Hepatocyte (in vitro differentiated cells): ENCODE measurements around the gene ESRRG. TPM values are rescaled to one million over a fixed set of nuclear protein-coding genes. Genes with fewer than 3 reads are reported as not detected.

Experiments
- DNase-seq: peaks from one replicate; pipeline ENCODE4 v3.0.0-alpha.2; 2016; ENCODE audit warnings: low spot score
- H2AFZ ChIP-seq: fragments of 200-600 bp; sonication (generic); 2 replicates; pipeline ENCODE4 v1.6.0; 2016; ENCODE audit warnings: antibody characterized with exemption, mild to moderate bottlenecking
- H3K27ac ChIP-seq: fragments of 200-600 bp; sonication (generic); 2 replicates; pipeline ENCODE4 v1.5.1; 2016; ENCODE audit warnings: mild to moderate bottlenecking
- H3K27me3 ChIP-seq: fragments of 200-600 bp; sonication (generic); 2 replicates; pipeline ENCODE4 v1.6.1; 2016
- H3K36me3 ChIP-seq: fragments of 200-600 bp; sonication (generic); replicated peaks from 2 replicates; pipeline ENCODE4 v1.5.1; 2016; ENCODE audit warnings: low read depth; ENCODE audit not compliant: insufficient read depth
- H3K4me1 ChIP-seq: fragments of 200-600 bp; sonication (generic); 2 replicates; pipeline ENCODE4 v1.5.1; 2016; ENCODE audit warnings: mild to moderate bottlenecking, moderate library complexity; ENCODE audit not compliant: insufficient read depth
- H3K4me2 ChIP-seq: fragments of 200-600 bp; sonication (generic); 2 replicates; pipeline ENCODE4 v1.6.0; 2016
- H3K4me3 ChIP-seq: fragments of 200-600 bp; sonication (generic); 2 replicates; pipeline ENCODE4 v1.5.1; 2016; ENCODE audit warnings: mild to moderate bottlenecking
- H3K79me2 ChIP-seq: fragments of 200-600 bp; sonication (generic); 2 replicates; pipeline ENCODE4 v1.6.0; 2017; ENCODE audit warnings: mild to moderate bottlenecking
- H3K9me2 ChIP-seq: fragments of 200-600 bp; sonication (generic); replicated peaks from 2 replicates; pipeline ENCODE4 v1.6.0; 2017; ENCODE audit warnings: mild to moderate bottlenecking; ENCODE audit not compliant: insufficient read depth
- H3K9me3 ChIP-seq: fragments of 200-600 bp; sonication (generic); 2 replicates; pipeline ENCODE4 v1.5.1; 2016; ENCODE audit warnings: low read depth, mild to moderate bottlenecking
- H4K20me1 ChIP-seq: fragments of 200-600 bp; sonication (generic); 2 replicates; pipeline ENCODE4 v1.6.0; 2016; ENCODE audit warnings: mild to moderate bottlenecking; ENCODE audit not compliant: insufficient read depth, poor library complexity, severe bottlenecking
- CTCF ChIP-seq: fragments of 200-600 bp; sonication (generic); IDR thresholded peaks from 2 replicates; pipeline ENCODE4 v1.5.1; 2016; ENCODE audit warnings: antibody characterized with exemption, mild to moderate bottlenecking; ENCODE audit not compliant: poor library complexity
- EZH2 ChIP-seq: fragments of 200-600 bp; sonication (generic); IDR thresholded peaks from 2 replicates; pipeline ENCODE4 v1.6.1; 2016; ENCODE audit warnings: antibody characterized with exemption, mild to moderate bottlenecking, borderline replicate concordance
- EZH2phosphoT487 ChIP-seq: fragments of 200-600 bp; sonication (generic); IDR thresholded peaks from one replicate; pipeline ENCODE4 v1.6.1; 2018; ENCODE audit warnings: antibody characterized with exemption, mild to moderate bottlenecking, low read depth, moderate library complexity; ENCODE audit not compliant: unreplicated experiment, severe bottlenecking
- WGBS: methylation state at CpG from one replicate; pipeline ENCODE4 v1.1.6; 2016; ENCODE audit warnings: low lambda C conversion rate; ENCODE audit errors: missing lambda C conversion rate; 5-methylcytosine and 5-hydroxymethylcytosine counted together
- polyA plus RNA-seq: library from polyadenylated mRNA; unstranded; fragments of >200 nt; fragmentation: Nextera tagmentation; extraction: Ambion mirVana; gene quantifications from 2 replicates; pipeline ENCODE4 v1.2.1, GENCODE V29; 2016
- total RNA-seq: library from RNA; depleted of rRNA; stranded (reverse); fragments of >200 nt; gene quantifications from 2 replicates; pipeline ENCODE4 v1.2.3, GENCODE V29; 2014

Gene ESRRG
- total RNA-seq: 10.3 and 15.8 TPM in 2 replicates
- 2.8 and 7.1 TPM in 2 replicates for polyA plus RNA-seq

GRCh38 chr1:216723274-216723780 lies at the start of gene ESRRG:
Gene ESRRG, minus strand, starts transcription at chr1:216723429. Its CDS starts 130 bp downstream, at chr1:216723299.
- no peak for TF ChIP-seq CTCF
- no peak for TF ChIP-seq EZH2
- TF ChIP-seq EZH2phosphoT487: no peak
- Histone ChIP-seq H3K27me3 (peaks cover 7% of the 10 kb centered on the region), H3K36me3 (no peaks in the 10 kb centered on the region), H3K4me1 (peaks cover 3% of the 10 kb centered on the region), H3K9me2 (no peaks in the 10 kb centered on the region), H3K9me3 (no peaks in the 10 kb centered on the region), H3K79me2 (no peaks in the 10 kb centered on the region), H4K20me1 (no peaks in the 10 kb centered on the region), H3K4me2 (peak within 1 kb of the TSS; percentile 86), H3K27ac (peak within 1 kb of the TSS; percentile 28), H2AFZ (peak within 1 kb of the TSS; percentile 82), H3K4me3 (peak within 1 kb of the TSS; percentile 82)
- peak; percentile 66 for DNase-seq
- 3% methylated on average over 17 of the region's 17 CpGs for WGBS

- Histone ChIP-seq H3K4me2 (no peak overlapping the region), H2AFZ (no peak overlapping the region), H3K27ac (no peak overlapping the region), H3K36me3 (no peaks in the 10 kb centered on the region), H3K9me2 (no peaks in the 10 kb centered on the region), H3K79me2 (no peaks in the 10 kb centered on the region), H3K4me3 (no peak overlapping the region), H3K27me3 (no peaks in the 10 kb centered on the region), H3K4me1 (no peaks in the 10 kb centered on the region), H4K20me1 (no peaks in the 10 kb centered on the region), H3K9me3 (no peaks in the 10 kb centered on the region)
- 71% methylated on average over 4 of the region's 4 CpGs for WGBS
- TF ChIP-seq EZH2 (no peak), EZH2phosphoT487 (no peak), CTCF (no peak)
- DNase-seq: no peak
Measured at GRCh38 chr1:216771922-216772321, 48.7 kb upstream of the ESRRG start.

GRCh38 chr1:216766633-216767327 lies 43.6 kb upstream of the ESRRG start:
- Histone ChIP-seq H3K79me2 (no peaks in the 10 kb centered on the region), H3K4me2 (peak overlapping the region; percentile 53), H3K27me3 (no peaks in the 10 kb centered on the region), H3K4me1 (peaks cover 6% of the 10 kb centered on the region), H4K20me1 (no peaks in the 10 kb centered on the region), H2AFZ (no peak overlapping the region), H3K27ac (peak overlapping the region; percentile 60), H3K36me3 (no peaks in the 10 kb centered on the region), H3K9me3 (no peaks in the 10 kb centered on the region), H3K9me2 (no peaks in the 10 kb centered on the region), H3K4me3 (no peak overlapping the region)
- no peak for DNase-seq
- no peak for TF ChIP-seq CTCF
- TF ChIP-seq EZH2phosphoT487: no peak
- no peak for TF ChIP-seq EZH2
- WGBS: 60% methylated on average over 3 of the region's 3 CpGs
